Amygdala (tissue), 56 donors: Measurements from ENCODE around the gene MOGAT1.
"Not testable (repeated sequence)": the region's sequence is repeated elsewhere in the genome, so short reads cannot be mapped to it uniquely, and the experiment has no call there.

Experiments
- DNase-seq, 56 donors: peaks; one replicate each; lab custom pipeline; 2025; lab: John Stamatoyannopoulos, UW

The MOGAT1 gene

DNA sequence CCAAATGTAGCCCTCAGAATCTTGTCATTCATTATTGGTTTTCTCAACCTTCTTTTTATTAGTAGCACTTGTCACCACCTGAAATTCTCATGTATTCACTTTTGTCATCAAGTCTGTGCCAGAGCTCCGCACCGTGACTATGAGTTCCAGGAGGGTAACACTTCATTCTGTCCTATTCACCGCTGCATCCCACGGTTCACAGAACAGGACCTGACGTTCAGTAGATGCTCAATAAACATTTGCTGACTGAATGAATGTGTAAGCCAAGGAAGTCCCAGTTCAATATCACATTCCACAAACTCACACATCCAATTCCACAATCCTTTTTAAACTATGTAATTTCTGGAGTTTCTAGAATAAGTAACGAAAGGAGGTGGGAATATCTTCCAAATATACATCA lies 65.5 kb downstream of the MOGAT1 start:
- no peak for DNase-seq

DNA sequence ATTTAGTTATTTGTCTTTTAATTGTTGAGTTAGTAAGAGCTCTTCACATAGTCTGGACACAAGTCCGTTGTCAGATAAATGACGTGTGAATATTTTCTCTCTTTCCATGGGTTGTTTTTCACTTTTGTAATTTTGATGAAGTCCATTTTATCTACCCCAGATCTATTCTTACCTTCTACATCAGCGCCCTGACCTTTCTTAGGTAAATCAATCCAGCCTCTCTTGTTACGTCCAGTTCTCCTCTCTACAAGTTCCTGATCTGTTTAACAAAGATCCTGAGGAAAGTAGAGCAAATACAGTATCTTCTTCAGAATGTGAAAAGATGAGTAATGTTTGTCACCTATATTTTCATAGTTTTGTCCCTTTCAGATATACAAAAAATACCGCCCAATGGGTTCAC lies 66.9 kb downstream of the MOGAT1 start:
- DNase-seq: no peak

DNA sequence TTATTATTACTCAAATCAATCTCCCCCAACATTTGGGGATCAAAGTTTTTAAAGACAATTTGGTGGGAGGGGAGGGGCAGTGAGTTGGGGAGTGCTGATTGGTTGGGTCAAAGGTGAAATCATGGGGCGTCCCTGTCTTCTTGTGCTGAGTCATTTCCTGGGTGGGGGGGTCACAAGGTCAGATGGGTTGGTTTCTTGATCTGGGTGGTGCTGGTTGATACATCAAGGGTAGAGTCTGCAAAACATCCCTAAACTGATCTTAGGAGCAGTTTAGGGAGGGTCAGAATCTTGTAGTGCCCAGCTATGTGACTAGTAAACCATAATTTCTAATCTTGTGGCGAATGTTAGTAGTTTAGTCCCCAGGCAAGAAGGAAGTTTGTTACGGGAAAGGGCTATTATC lies 67.4 kb downstream of the MOGAT1 start:
- no peak for DNase-seq

DNA sequence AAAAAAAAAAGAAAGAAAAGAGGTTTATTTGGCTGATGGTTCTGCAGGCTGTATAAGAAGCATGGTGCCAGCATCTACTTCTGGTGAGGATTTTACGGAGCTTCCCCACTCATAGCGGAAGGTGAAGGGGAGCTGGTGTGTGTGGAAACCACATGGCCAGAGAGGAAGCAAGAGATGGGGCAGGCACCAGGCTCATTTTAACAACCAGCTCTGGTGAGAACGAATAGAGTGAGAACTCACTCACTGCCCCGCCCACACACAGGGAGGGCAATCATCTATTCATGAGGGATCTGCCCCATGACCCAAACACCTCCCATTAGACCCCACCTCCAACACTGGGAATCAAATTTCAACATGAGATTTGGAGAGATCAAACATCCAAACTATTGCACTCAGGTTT lies 68.5 kb downstream of the MOGAT1 start:
- no peak for DNase-seq

DNA sequence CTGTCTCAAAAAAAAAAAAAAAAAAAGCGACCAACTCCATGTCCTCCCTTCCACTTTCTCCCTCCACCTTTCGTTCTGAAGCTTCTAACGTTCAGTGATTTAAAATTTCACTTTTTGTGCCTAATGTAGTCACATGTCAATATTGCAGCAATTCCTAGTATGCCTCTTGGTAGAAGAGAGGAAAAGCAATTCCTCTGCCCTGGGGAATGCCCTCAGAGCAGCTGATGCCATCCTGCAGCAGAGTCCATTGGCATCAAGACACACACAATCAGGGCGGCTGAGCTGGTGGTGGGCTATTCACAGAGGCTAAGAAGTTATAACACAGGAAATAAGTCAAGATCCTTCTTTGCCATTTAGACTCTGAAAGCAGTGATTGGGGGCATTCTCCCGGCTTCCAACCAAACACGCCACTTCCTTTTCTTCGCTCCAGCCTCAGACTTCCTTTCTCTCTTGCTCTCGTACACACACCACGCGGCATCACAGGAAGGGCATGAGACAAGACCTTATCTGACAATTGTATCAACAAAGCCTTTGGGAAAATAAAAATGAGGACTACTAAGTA lies 71.9 kb downstream of the MOGAT1 start:
- peak in 6 of 56 donors; percentile 5 to 41 (median 10) for DNase-seq

DNA sequence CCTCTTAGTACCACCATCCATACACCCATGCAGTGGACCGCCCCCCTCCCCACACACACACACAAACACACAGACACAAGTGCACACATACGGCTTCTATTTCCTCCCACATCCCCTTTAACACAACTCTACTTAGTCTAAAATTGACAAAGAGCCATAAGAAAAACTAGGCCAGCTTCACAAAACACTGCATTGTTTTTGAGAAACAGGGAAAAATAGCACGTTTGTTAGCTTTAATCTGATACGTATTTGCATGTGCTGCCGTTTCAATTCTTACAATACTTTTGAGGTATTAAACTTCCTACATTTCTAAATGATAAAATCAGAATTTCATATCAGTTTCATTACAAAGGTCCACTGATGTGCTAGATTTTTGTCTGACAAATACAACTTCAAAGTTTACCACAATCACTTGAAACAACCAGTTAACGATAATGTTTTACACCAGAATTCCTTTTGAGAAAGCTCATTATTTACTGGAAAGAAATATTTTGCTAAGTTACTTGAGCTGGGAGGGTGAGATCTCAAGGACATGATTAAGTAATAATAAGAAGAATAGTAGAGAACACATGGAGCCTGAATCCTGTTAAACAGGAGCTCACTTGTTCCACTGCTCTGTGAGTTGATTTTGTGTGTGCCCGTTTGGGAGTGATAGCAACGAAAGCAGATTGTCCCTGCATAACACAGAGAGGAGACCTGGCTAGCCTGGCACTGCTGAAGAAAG lies 74.5 kb downstream of the MOGAT1 start:
- DNase-seq: no peak

DNA sequence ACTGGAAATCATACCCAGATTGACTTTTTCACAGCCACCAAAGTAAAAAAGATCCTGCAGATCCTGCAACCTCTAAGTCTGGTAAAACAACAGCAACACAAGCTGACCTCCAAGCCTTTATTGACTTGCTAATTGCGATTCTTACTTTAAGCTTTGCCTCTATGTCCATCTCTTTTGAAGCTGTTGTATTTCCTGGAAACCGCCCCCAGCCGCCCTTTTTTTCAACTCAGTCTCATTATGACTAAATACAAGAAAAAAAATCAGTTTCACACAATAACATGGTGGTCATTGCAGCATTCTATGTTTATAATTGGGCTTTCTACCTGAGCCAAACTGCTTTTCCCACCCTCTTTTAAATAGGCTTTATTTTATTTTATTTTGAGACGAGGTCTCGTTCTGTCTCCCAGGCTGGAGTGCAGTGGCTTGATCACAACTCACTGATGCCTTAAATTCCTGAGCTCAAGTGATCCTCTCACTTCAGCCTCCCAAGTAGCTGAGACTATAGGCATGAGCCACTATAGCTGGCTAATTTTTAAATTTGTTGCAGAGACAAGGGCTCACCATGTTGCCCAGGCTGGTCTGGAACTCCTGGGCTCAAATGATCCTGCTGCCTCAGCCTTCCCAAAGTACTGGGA lies 76.2 kb downstream of the MOGAT1 start:
- no peak for DNase-seq

DNA sequence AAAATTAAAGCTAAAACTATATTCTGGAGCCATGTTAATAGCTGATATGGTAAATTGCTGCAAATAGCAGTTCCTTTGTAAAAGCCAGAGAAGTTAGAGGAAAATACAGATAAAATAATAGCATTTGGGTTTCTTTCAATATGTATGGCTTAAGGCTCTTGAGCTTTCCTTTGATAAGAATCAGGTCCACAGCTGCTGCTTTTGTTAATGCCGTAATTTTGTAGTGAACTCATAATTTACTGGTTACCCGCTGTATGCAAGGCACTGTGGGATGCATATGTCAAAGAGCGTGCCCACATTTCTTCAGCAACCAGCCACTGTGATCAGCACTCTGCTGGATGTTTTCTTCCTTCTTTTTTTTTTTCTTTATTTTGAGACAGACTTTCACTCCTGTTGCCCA lies 79.1 kb downstream of the MOGAT1 start:
- DNase-seq: no peak

DNA sequence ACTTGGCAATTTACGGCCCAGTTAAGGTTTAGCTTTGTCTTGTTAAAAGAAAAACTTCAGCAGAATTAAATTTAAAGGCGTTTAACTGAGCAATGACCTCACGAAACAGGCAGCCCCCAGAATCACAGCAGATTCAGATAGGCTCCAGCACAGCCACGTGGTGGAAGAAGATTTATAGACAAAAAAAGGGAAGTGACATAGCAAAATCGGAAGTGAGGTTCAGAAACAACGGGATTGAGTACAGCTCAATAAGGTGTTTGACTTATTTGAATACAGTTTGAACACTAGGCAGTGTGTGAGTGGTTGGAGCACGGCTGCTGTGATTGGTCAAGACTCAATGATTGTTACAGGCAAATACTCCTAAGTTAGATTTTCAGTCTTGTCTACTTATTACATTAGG lies 79.8 kb downstream of the MOGAT1 start:
- no peak for DNase-seq

DNA sequence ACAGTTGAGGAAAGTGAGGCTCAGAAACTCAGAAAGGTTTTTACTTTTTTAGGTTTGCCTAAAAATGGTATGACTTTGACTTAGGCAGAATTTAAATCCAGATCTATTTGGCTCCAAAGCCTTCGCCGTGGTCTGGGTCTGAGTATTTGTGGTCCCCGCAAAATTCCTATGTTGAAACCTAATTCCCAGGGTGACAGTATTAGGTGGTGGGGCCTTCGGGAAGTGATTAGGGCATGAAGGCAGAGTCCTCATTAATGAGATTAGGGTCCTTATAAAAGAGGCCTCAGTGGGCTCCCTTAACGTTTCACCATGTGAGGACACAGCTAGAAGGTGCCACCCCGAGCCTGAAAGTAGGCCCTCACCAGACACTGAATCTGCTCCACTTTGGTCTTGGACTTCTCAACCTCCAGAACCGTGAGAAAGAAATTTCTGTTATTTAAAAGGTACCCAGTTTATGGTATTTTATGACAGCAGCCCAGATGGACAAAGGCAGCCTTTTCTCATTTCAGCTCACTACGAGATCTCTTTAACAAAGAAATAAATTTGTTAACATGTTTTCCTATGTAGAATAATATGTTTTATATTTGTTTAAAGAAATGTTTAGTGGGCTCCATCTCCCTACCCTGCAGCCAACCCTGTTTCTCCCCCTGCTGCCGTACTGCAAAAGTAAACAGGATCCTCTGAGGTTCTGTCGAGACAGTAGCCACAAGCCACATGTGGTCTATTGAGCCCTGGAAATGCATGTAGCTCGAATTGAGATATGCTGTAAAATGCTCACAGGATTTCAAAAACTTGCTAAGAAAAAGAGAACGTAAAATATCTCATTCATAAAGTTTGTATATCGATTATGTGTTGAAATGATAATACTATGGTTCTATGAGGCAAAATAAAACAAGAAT lies 80.6 kb downstream of the MOGAT1 start:
- no peak for DNase-seq

DNA sequence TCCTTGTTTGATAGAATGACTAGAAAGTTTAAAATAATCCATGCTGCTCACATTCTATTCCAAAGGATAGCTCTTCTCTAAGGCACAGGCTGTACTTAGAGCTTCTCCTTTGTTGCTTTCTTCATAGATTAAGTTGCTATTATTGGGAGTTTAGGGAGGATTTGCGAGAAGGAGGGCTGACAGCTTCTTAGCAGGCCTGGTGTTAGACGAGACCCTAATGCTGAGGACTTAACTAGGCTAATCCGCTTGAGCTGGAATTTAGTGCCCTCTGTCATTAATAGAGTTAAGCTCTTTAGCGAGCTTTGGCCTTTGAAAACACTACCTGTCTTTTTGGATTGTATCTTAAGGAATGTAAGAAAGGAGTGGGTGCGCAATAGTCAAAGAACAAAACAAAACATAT lies 81.3 kb downstream of the MOGAT1 start:
- DNase-seq: no peak

DNA sequence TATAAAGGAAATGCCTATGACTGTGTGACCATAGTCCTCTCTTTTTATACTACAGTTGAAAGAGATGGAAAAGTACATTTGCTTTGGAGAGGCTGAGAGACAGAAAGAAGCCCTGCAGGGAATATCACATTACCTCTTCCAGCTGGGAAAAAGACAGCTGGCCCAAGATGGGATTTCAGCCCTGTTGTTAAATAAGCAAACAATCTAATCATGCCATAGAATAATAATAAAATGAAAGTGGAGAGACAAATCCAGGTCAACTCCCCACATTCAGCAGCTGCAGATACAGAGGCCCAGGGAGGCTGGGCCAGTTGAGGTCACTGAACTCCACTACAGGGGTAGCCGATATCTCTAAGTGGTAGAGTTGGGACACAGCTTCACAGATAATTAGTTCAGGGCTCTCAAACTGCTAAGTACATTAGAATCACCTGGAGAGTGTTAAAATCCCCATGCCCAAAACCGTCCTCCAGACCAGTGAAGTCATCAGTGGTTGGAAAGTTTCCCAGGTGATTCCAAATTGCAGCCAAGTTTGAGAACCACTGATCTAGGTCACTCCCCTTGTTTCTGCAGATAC lies 81.9 kb downstream of the MOGAT1 start:
- no peak for DNase-seq

DNA sequence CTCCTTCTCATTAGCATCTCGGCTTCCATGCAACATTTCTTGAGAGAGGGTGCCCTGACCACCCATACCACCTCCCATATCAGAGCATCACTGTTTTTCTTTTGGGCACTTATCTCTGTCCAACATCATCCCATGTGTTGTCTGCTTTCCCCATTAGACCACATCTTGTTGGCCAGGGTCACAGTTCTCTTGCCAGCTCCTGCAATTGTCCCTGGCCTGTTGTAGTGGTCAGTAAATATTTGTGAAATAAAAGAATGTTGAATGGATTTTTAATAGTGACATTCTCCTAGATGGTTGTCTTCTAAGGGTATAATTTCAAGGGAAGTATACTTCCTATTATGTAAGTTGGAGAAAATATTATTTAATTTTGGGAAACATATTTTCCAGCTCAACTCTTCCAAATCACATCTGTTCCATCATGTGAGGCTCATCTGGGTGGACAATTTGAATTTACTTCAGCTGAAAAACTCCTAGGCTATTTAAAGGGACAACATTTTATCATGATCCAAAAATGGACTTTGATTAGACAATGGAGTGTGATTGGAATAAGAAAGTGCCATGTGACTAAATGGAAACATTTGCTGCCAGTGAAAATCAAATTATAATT lies 83.0 kb downstream of the MOGAT1 start:
- no peak for DNase-seq

DNA sequence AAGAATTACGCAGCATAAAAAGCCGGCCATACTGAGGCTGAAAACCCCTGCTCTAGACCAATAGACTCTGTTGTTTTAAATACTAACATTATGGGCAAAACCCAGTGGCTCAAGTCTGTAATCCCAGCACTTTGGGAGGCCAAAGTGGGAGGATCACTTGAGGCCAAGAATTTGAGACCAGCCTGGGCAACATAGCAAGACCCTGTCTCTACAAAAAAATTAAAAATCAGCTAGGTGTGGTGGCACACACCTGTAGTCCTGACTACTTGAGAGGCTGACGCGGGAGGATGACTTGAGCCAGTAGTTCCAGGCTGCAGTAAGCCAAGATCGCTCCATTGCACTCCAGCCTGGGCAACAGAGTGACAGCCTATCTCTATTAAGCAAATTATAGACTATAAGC lies 84.1 kb downstream of the MOGAT1 start:
- not testable (repeated sequence) for DNase-seq

DNA sequence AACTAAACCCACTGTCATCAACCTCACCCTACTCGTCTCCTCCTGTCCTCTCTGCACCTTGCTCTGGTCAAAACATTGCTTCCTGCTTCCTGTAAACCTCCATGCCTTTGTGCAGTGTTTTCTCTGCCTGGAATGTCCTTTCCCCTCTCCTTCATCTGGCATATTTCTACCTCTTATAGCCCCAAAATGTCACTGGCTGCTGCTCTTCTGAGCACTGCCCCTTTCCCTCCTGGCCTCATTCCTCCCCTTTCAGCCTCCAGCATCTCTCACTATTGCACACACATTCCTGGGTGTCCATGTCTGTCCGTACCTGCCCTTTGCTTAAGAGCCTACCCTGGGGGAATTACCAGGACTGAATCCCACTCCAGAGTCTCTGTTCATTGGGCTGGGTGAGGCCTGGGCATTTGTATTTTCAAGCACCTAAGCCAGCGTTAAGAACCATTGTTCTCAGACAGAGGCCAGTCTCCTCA lies 84.9 kb downstream of the MOGAT1 start:
- no peak for DNase-seq

DNA sequence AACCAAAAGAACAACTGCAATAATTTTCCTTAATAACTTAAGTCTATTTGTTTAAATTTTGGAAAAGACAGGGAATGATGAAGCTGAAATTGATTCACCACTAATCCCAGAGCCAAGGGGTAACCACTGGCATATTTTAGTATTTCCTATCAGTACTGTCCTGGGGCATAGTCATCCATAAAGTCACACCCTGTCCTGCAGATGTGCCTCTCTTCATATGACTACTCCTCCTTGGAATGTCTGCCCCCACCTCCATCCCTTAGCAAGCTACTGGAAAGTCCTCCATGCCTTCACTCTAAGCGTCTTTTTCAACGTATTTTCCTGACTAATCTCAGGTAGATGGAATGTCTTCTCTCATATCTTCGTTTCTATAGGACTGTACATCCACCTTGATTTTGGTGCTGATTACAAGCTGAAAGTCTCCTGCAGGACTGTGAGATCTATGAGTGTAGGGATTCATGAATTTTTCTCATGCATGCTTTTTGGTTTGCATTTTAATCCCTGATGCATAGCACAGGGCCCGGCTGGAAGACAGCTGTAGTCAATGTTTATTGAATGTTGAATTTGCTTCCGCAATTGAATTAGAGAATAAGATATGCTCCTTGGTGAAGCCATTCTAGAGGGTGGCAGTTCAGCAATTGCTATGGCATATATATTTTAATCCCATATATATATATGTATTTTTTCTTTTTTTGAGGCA lies 85.6 kb downstream of the MOGAT1 start:
- DNase-seq: no peak
